Pancreas (tissue), 10 donors: ENCODE data around the gene ATP5F1C. TPM values are rescaled to one million over a fixed set of nuclear protein-coding genes. Genes with fewer than 3 reads are reported as not detected.
A peak's percentile ranks its signal among the peaks of the same experiment; 100 is the strongest.
"Not testable (repeated sequence)": the region's sequence is repeated elsewhere in the genome, so short reads cannot be mapped to it uniquely, and the experiment has no call there.

Experiments
- ATAC-seq, 4 donors: fragments of 200-7000 bp; cut with Tn5 transposase; one replicate each; pipeline versions ENCODE4 v1.8.0 to v1.9.1; 2020; ENCODE audit warnings: mild to moderate bottlenecking in 4 of 4, moderate library complexity in 4 of 4
- DNase-seq, 6 donors: peaks; one replicate each; pipeline ENCODE4 v3.0.0-alpha.2; 2020
- FAIRE-seq: peaks from 2 replicates; lab custom pipeline; 2012; peaks lifted over from hg19 to GRCh38; lab: Jason Lieb, UNC
- H3K27ac ChIP-seq, 4 donors: fragments of 200-600 bp; sonication (generic); 1 replicate in 3 of 4; 2 replicates in 1 of 4; pipeline versions ENCODE4 v1.5.0 to v1.8.0; 2020
- H3K27me3 ChIP-seq, 4 donors: fragments of 200-600 bp; one replicate each; pipeline ENCODE4 v1.8.0; 2021
- H3K36me3 ChIP-seq, 3 donors: fragments of 200-600 bp; sonication (generic) in 1 of 3; one replicate each; pipeline versions ENCODE4 v1.5.0 to v1.8.0; 2020 to 2021
- H3K4me1 ChIP-seq, 3 donors: fragments of 200-600 bp; one replicate each; pipeline ENCODE4 v1.8.0; 2021
- H3K4me3 ChIP-seq, 4 donors: fragments of 200-600 bp; sonication (generic) in 2 of 4; one replicate each; pipeline versions ENCODE4 v1.5.0 to v1.8.0; 2020 to 2021
- H3K9me3 ChIP-seq, 4 donors: fragments of 200-600 bp; one replicate each; pipeline ENCODE4 v1.8.0; 2021
- WGBS, 2 donors: extraction: QIAGEN DNeasy Blood & Tissue Kit; methylation state at CpG; one replicate each; pipeline ENCODE4 v1.1.7; 2013; 5-methylcytosine and 5-hydroxymethylcytosine counted together
- intact Hi-C, 3 donors: fragments of 100-400 bp; cut with DNase I; formaldehyde crosslinking; loops; one replicate each; pipeline versions ENCODE4 v1.11.1 to v1.14.2; 2022
- polyA plus RNA-seq, 2 donors: library from polyadenylated mRNA; stranded (reverse); fragments of 200-250 nt; gene quantifications; one replicate each; pipeline ENCODE4 v1.2.3, GENCODE V29; 2013
- total RNA-seq, 6 donors: library from RNA; stranded (reverse); fragmentation: NEBNext Ultra II Directional in 4 of 6; extraction: Animal tissue kit (Norgen Biotek cat#: 25700) in 4 of 6; gene quantifications; one replicate each; pipeline versions ENCODE4 v1.2.1 to v1.2.4, GENCODE V29; 2021 to 2023
- TF ChIP-seq, protein P1 (sequence below), 4 donors: fragments of 200-600 bp; sonication (generic) in 3 of 4; IDR thresholded peaks; one replicate each; pipeline versions ENCODE4 v1.5.0 to v1.8.0; 2021; ENCODE audit warnings: antibody characterized with exemption in 4 of 4
- donor health status: healthy with polysubstance abuse.
- donor health status: DM: no; HTN: no; CAD: no; lungs with moderate emphysema.
- donor health status: DM: no; HTN: no; CAD: no.
- donor health status: control.
- donor health status: control.
- donor health status: Bipolar disorder and iron deficiency.
- donor health status: DM: yes; HTN: yes; CAD: no.
- donor health status: DM: no; HTN: no; CAD: no.
- donor health status: DM: no; HTN: no; CAD: no.
- donor health status: DM: yes; HTN: yes; CAD: no.

ATP5F1C gene
- total and polyA plus RNA-seq, 8 donors, result 138 to 273 (median 171) TPM

DNA sequence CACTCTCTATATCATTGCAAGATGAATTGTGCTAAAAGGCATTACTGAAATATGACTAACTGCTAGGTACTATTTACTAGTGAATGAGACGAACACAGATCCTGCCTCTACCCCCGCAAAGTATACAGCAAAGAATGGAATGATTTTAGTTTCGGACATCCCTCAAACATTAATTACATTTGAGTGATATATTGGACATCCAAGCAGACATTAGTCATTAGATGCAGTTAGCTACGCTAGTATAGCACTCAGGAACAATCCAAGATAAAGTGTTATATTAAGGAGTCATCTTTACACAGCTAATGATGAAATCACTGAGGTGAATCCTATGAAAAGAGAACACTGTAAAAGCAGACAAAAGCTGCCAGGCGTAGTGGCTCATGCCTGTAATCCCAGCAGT lies 23.0 kb downstream of the ATP5F1C start:
- Histone ChIP-seq H3K4me1 (no peaks in the 10 kb centered on the region), H3K27ac (no peak overlapping the region), H3K9me3 (no peaks in the 10 kb centered on the region), H3K27me3 (no peaks in the 10 kb centered on the region), H3K4me3 (no peak overlapping the region), H3K36me3 (peaks cover 0 to 16% (median 6%) of the 10 kb centered on the region in 3 donors)
- ATAC-seq (no peak), FAIRE-seq (no peak), DNase-seq (no peak)
- TF ChIP-seq, protein P1, sequence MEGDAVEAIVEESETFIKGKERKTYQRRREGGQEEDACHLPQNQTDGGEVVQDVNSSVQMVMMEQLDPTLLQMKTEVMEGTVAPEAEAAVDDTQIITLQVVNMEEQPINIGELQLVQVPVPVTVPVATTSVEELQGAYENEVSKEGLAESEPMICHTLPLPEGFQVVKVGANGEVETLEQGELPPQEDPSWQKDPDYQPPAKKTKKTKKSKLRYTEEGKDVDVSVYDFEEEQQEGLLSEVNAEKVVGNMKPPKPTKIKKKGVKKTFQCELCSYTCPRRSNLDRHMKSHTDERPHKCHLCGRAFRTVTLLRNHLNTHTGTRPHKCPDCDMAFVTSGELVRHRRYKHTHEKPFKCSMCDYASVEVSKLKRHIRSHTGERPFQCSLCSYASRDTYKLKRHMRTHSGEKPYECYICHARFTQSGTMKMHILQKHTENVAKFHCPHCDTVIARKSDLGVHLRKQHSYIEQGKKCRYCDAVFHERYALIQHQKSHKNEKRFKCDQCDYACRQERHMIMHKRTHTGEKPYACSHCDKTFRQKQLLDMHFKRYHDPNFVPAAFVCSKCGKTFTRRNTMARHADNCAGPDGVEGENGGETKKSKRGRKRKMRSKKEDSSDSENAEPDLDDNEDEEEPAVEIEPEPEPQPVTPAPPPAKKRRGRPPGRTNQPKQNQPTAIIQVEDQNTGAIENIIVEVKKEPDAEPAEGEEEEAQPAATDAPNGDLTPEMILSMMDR (IDR thresholded peaks at IDR 0.05), result no peak
- intact Hi-C loops, result no loop called here
- WGBS, 2 donors, result 64 to 76% methylated on average over 5 of the region's 5 CpGs

DNA sequence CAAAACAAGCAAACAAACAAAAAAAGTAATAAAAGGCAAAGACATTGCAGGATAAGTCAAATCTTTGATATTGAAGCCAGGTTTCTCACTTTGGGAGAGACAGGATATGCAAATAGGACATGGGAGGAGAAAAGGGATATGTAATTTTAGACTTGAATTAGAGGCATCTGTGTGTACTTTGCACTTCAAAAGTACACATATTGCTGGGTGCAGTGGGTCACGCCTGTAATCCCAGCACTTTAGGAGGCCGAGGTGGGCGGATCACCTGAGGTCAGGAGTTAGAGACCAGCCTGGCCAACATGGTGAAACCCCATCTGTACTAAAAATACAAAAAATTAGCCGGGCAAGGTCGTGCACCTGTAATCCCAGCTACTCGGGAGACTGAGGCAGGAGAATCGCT lies 23.8 kb downstream of the ATP5F1C start:
- H3K4me1 ChIP-seq, H3K9me3 ChIP-seq, intact Hi-C loops, H3K27me3 ChIP-seq, FAIRE-seq, H3K27ac ChIP-seq, ATAC-seq, H3K4me3 ChIP-seq, DNase-seq: not testable (repeated sequence)
- H3K36me3 ChIP-seq, result peaks cover 0 to 12% (median 6%) of the 10 kb centered on the region in 3 donors
- 50 to 52% methylated on average over 7 of the region's 7 CpGs for WGBS, 2 donors

DNA sequence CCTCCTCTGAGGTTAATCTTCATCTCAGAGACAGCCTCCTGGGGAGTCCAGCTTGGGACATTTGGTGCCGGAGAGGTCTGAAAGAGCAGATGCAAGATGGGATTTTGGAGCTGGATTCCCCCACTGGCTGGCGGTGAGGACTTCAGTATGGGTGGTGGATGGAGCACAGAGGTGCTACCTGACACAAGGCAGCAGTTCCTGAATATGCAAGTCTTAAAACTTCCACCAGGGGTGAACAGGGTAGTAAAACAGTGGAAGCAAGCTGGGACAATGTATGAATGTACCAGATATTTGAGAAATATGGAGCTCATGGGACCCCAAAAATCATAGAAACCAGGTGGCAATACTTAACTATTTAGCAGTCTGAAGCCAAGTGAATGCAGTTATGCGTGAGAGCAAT lies 25.5 kb downstream of the ATP5F1C start:
- no peak overlapping the region for H3K27ac ChIP-seq
- WGBS, 2 donors, result 79 to 86% methylated on average over 3 of the region's 3 CpGs
- H3K36me3 ChIP-seq, result no peaks in the 10 kb centered on the region
- FAIRE-seq (no peak), DNase-seq (no peak), ATAC-seq (no peak)
- no peaks in the 10 kb centered on the region for H3K9me3 ChIP-seq
- no peak overlapping the region for H3K4me3 ChIP-seq
- TF ChIP-seq, protein P1 (IDR thresholded peaks at IDR 0.05), result no peak
- H3K27me3 ChIP-seq, result no peaks in the 10 kb centered on the region
- intact Hi-C loops, result no loop called here
- no peaks in the 10 kb centered on the region for H3K4me1 ChIP-seq

DNA sequence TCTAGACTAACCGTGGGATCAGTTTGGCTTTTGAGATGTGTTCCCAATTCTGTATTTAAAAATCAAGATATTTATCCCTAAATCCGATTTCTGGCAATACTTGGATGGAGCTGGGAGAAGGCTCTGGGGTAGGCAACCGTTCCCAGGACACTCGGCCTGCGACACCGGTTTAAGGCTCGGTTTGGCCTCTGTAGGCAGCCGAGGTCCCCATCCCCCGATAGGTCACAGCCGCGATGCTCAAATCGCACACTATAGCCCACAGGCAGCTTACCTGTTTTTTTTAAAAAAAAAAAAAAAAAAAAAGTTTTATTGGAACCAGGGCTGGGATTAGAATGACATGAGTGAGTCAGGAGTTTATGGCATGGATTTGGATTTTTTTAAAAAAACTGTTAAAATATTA lies 29.6 kb downstream of the ATP5F1C start:
- H3K27ac ChIP-seq, result peak overlapping the region in 1 of 4 donors; percentile 30
- FAIRE-seq (no peak), ATAC-seq (peak in 2 of 4 donors; percentile 2 to 15), DNase-seq (no peak)
- H3K9me3 ChIP-seq, result no peaks in the 10 kb centered on the region
- no peaks in the 10 kb centered on the region for H3K27me3 ChIP-seq
- H3K4me1 ChIP-seq, result peaks cover 4 to 15% (median 8%) of the 10 kb centered on the region in 3 donors
- H3K36me3 ChIP-seq, result no peaks in the 10 kb centered on the region
- peak overlapping the region; percentile 84 to 99 (median 97) for H3K4me3 ChIP-seq
- 7 to 10% methylated on average over 12 of the region's 12 CpGs for WGBS, 2 donors
- intact Hi-C loops, result no loop called here
- TF ChIP-seq, protein P1 (IDR thresholded peaks at IDR 0.05), result no peak

DNA sequence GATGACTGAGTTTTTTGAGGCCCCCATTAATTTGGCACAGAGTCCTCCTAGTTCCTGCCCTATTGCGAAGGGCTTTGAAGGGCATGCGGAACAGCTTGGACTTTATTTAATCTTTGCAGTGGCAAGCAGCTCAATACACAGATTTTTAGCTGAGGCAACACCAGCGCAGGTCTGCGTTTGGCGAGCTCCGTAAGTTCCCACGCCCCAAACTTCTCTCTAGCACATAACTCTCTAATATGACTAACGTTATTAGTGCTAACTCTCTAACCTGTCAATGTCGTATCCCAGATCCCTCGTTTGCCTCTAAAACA lies 30.0 kb downstream of the ATP5F1C start:
- WGBS, 2 donors, result 0 to 1% methylated on average over 10 of the region's 10 CpGs
- DNase-seq (peak in 1 of 6 donors; percentile 13), FAIRE-seq (no peak), ATAC-seq (peak; percentile 28 to 49 (median 34))
- Histone ChIP-seq H3K9me3 (no peaks in the 10 kb centered on the region), H3K27me3 (no peaks in the 10 kb centered on the region), H3K27ac (peak overlapping the region; percentile 30 to 50 (median 42)), H3K4me3 (peak overlapping the region; percentile 84 to 99 (median 97)), H3K36me3 (no peaks in the 10 kb centered on the region), H3K4me1 (peaks cover 4 to 15% (median 8%) of the 10 kb centered on the region in 3 donors)
- intact Hi-C loops, result no loop called here
- TF ChIP-seq, protein P1 (IDR thresholded peaks at IDR 0.05), result no peak
